ENCODE results near the gene SEPTIN1.

The SEPTIN1 gene

GRCh38 chr16:30416624-30417528 is 34.5 kb upstream of the SEPTIN1 start:
- Histone ChIP-seq H3K4me1 (ENCODE audit: low read depth, poor library complexity, severe bottlenecking) (peaks cover 48% of the 10 kb centered on the region), H3K79me2 (ENCODE audit: insufficient read depth, low read depth) (peaks cover 3% of the 10 kb centered on the region; the same call in 1 of the 2 replicates), H4K20me1 (ENCODE audit: insufficient read depth) (no peaks in the 10 kb centered on the region), H3K9ac (peak overlapping the region; percentile 59; the same call in 1 of the 2 replicates), H2AFZ (ENCODE audit: low read depth) (peak overlapping the region; percentile 78), H3K4me3 (IDR thresholded peaks at IDR 0.05; ENCODE audit: insufficient read depth, low read depth, low read length) (no peak overlapping the region), H3K4me2 (peak overlapping the region; percentile 83), H3K27ac (peak overlapping the region; percentile 68), H3K27me3 (ENCODE audit: insufficient read depth, low read depth) (no peaks in the 10 kb centered on the region), H3K36me3 (ENCODE audit: insufficient read depth) (no peaks in the 10 kb centered on the region)
- no peak for TF ChIP-seq CTCF (conservative IDR thresholded peaks at IDR 0.05; ENCODE audit: low read depth, low read length)

GRCh38 chr16:30416047-30416603 is 33.8 kb upstream of the SEPTIN1 start:
- H3K4me2 ChIP-seq = no peak overlapping the region; the same call in 1 of the 2 replicates
- H4K20me1 ChIP-seq (ENCODE audit: insufficient read depth) = no peaks in the 10 kb centered on the region
- H3K36me3 ChIP-seq (ENCODE audit: insufficient read depth) = no peaks in the 10 kb centered on the region
- no peaks in the 10 kb centered on the region for H3K27me3 ChIP-seq (ENCODE audit: insufficient read depth, low read depth)
- H3K9ac ChIP-seq = no peak overlapping the region
- no peak overlapping the region for H2AFZ ChIP-seq (ENCODE audit: low read depth)
- peaks cover 49% of the 10 kb centered on the region for H3K4me1 ChIP-seq (ENCODE audit: low read depth, poor library complexity, severe bottlenecking)
- no peak for TF ChIP-seq CTCF (conservative IDR thresholded peaks at IDR 0.05; ENCODE audit: low read depth, low read length)
- H3K27ac ChIP-seq = peak overlapping the region; percentile 5; the same call in 1 of the 2 replicates
- peaks cover 3% of the 10 kb centered on the region; the same call in 1 of the 2 replicates for H3K79me2 ChIP-seq (ENCODE audit: insufficient read depth, low read depth)
- H3K4me3 ChIP-seq (IDR thresholded peaks at IDR 0.05; ENCODE audit: insufficient read depth, low read depth, low read length) = no peak overlapping the region

GRCh38 chr16:30414159-30414558 is 31.8 kb upstream of the SEPTIN1 start:
- Histone ChIP-seq H3K4me3 (IDR thresholded peaks at IDR 0.05; ENCODE audit: insufficient read depth, low read depth, low read length) (no peak overlapping the region), H3K27ac (no peak overlapping the region), H3K36me3 (ENCODE audit: insufficient read depth) (no peaks in the 10 kb centered on the region), H3K27me3 (ENCODE audit: insufficient read depth, low read depth) (no peaks in the 10 kb centered on the region), H3K4me1 (ENCODE audit: low read depth, poor library complexity, severe bottlenecking) (peaks cover 56% of the 10 kb centered on the region), H3K4me2 (no peak overlapping the region), H3K9ac (no peak overlapping the region), H4K20me1 (ENCODE audit: insufficient read depth) (no peaks in the 10 kb centered on the region), H2AFZ (ENCODE audit: low read depth) (no peak overlapping the region), H3K79me2 (ENCODE audit: insufficient read depth, low read depth) (peaks cover 3% of the 10 kb centered on the region; the same call in 1 of the 2 replicates)
- no peak for TF ChIP-seq CTCF (conservative IDR thresholded peaks at IDR 0.05; ENCODE audit: low read depth, low read length)

- Histone ChIP-seq H3K4me3 (IDR thresholded peaks at IDR 0.05; ENCODE audit: insufficient read depth, low read depth, low read length) (no peak overlapping the region), H3K36me3 (ENCODE audit: insufficient read depth) (no peaks in the 10 kb centered on the region), H4K20me1 (ENCODE audit: insufficient read depth) (no peaks in the 10 kb centered on the region), H3K4me2 (peak overlapping the region; percentile 1; the same call in 1 of the 2 replicates), H3K79me2 (ENCODE audit: insufficient read depth, low read depth) (peaks cover 6% of the 10 kb centered on the region; the same call in 1 of the 2 replicates), H2AFZ (ENCODE audit: low read depth) (no peak overlapping the region), H3K27me3 (ENCODE audit: insufficient read depth, low read depth) (no peaks in the 10 kb centered on the region), H3K9ac (no peak overlapping the region), H3K27ac (no peak overlapping the region), H3K4me1 (ENCODE audit: low read depth, poor library complexity, severe bottlenecking) (peaks cover 57% of the 10 kb centered on the region)
- TF ChIP-seq CTCF (conservative IDR thresholded peaks at IDR 0.05; ENCODE audit: low read depth, low read length) = no peak
Measured at GRCh38 chr16:30413112-30413806, 30.9 kb upstream of the SEPTIN1 start.
